GM12878 (cell line): ENCODE data around the gene TNFAIP1. TPM values are rescaled to one million over a fixed set of nuclear protein-coding genes. Genes with fewer than 3 reads are reported as not detected.

Experiments
- ATAC-seq: fragments of 200-7000 bp; cut with Tn5 transposase; 3 replicates; pipeline ENCODE4 v1.9.1; 2020; ENCODE audit warnings: mild to moderate bottlenecking, moderate library complexity
- BruUV-seq: library from RNA; stranded (reverse); fragments of 400-500 nt; replicated peaks from 2 replicates; lab custom pipeline; 2021; lab: Mats Ljungman, UMichigan
- CTCF ChIA-PET: fragments of 300-600 bp; sonication (Branson Sonifier 250); formaldehyde crosslinking; extraction: SDS; loops from one replicate; lab custom pipeline; 2021; ENCODE audit warnings: inconsistent platforms; lab: Yijun Ruan, JAX
- POLR2A ChIA-PET: fragments of 350-600 bp; formaldehyde crosslinking; extraction: SDS; loops from one replicate; lab custom pipeline; 2021; ENCODE audit warnings: inconsistent platforms; lab: Charles Lee
- RAD21 ChIA-PET: fragments of 300-600 bp; sonication (Branson Sonifier 250); formaldehyde crosslinking; loops from one replicate; lab custom pipeline; 2023; ENCODE audit warnings: antibody characterized with exemption; ENCODE audit not compliant: unreplicated experiment; lab: Charles Lee
- SMC1A ChIA-PET: fragments of 300-600 bp; sonication (Branson Sonifier 250); formaldehyde crosslinking; loops from one replicate; lab custom pipeline; 2023; ENCODE audit not compliant: unreplicated experiment, uncharacterized antibody; lab: Charles Lee
- DNase-seq: peaks from one replicate; pipeline ENCODE4 v3.0.0-alpha.2; 2011; ENCODE audit warnings: low read depth, low spot score
- FAIRE-seq: peaks from 3 replicates; lab custom pipeline; 2011; peaks lifted over from hg19 to GRCh38; lab: Jason Lieb, UNC
- H2AFZ ChIP-seq: 2 replicates; pipeline ENCODE4 v1.6.0; 2011; ENCODE audit warnings: low read depth, low read length, control low read depth; ENCODE audit not compliant: control insufficient read depth
- H3K27ac ChIP-seq: 2 replicates; pipeline ENCODE4 v1.5.1; 2011; ENCODE audit warnings: control low read depth; ENCODE audit not compliant: control insufficient read depth, insufficient read depth
- H3K27me3 ChIP-seq, 2 experiments: replicated peaks in 1 of 2; 2 replicates each; pipeline versions ENCODE4 v1.6.0 to v1.6.1; 2011; ENCODE audit warnings: low read length in 1 of 2; ENCODE audit not compliant: control insufficient read depth in 2 of 2, insufficient read depth in 2 of 2
- H3K36me3 ChIP-seq, 2 experiments: 2 replicates each; pipeline ENCODE4 v1.5.1; 2011; ENCODE audit warnings: low read length in 1 of 2; ENCODE audit not compliant: control insufficient read depth in 2 of 2, insufficient read depth in 2 of 2
- H3K4me1 ChIP-seq: 2 replicates; pipeline ENCODE4 v1.6.1; 2011; ENCODE audit warnings: mild to moderate bottlenecking, low read length, moderate library complexity, mixed read lengths; ENCODE audit not compliant: control insufficient read depth, insufficient read depth
- H3K4me2 ChIP-seq: 2 replicates; pipeline ENCODE4 v1.6.0; 2011; ENCODE audit warnings: control low read depth; ENCODE audit not compliant: control insufficient read depth, insufficient read depth
- H3K4me3 ChIP-seq: fragments of 200-600 bp; sonication (generic); 2 replicates; pipeline ENCODE4 v1.5.1; 2016
- H3K79me2 ChIP-seq: 2 replicates; pipeline ENCODE4 v1.6.0; 2011; ENCODE audit warnings: low read length; ENCODE audit not compliant: control insufficient read depth, insufficient read depth
- H3K9ac ChIP-seq: 2 replicates; pipeline ENCODE4 v1.8.0; 2011; ENCODE audit warnings: low read length, control low read depth, mixed read lengths; ENCODE audit not compliant: control insufficient read depth, insufficient read depth
- H3K9me3 ChIP-seq: replicated peaks from 3 replicates; pipeline ENCODE4 v1.5.1; 2011; ENCODE audit warnings: mild to moderate bottlenecking, low read length; ENCODE audit not compliant: control insufficient read depth, insufficient read depth
- H4K20me1 ChIP-seq: 2 replicates; pipeline ENCODE4 v1.6.0; 2011; ENCODE audit not compliant: control insufficient read depth, insufficient read depth
- CEBPB ChIP-seq, 2 experiments: fragments of 150-350 bp in 1 of 2; IDR thresholded peaks; 2 replicates each; pipeline ENCODE4 v1.6.1; 2012 to 2014; ENCODE audit warnings: low read depth in 2 of 2, low read length in 2 of 2, borderline replicate concordance in 1 of 2, inconsistent platforms in 1 of 2
- CHD2 ChIP-seq: IDR thresholded peaks from 2 replicates; pipeline ENCODE4 v1.6.1; 2011; ENCODE audit warnings: low read depth, low read length, improper control_type of control experiment, borderline replicate concordance
- IKZF2 ChIP-seq, 2 experiments: fragments of 450-650 bp; IDR thresholded peaks; 2 replicates each; pipeline ENCODE4 v1.6.1; 2017; ENCODE audit warnings: mild to moderate bottlenecking in 2 of 2, moderate library complexity in 2 of 2
- KAT2A ChIP-seq: conservative IDR thresholded peaks from 2 replicates; pipeline ENCODE4 v1.6.1; 2011; ENCODE audit warnings: low read depth, low read length; ENCODE audit not compliant: control insufficient read depth
- MTA3 ChIP-seq: IDR thresholded peaks from 2 replicates; pipeline ENCODE4 v1.6.1; 2012; ENCODE audit warnings: low read length, inconsistent platforms, borderline replicate concordance
- NFIC ChIP-seq: IDR thresholded peaks from 2 replicates; pipeline ENCODE4 v1.6.1; 2012; ENCODE audit warnings: low read depth, mild to moderate bottlenecking, inconsistent platforms, low read length, moderate library complexity
- NKRF ChIP-seq: fragments of 450-650 bp; conservative IDR thresholded peaks from 2 replicates; pipeline ENCODE4 v1.6.1; 2017; ENCODE audit warnings: mild to moderate bottlenecking, moderate library complexity
- NRF1 ChIP-seq: conservative IDR thresholded peaks from 2 replicates; pipeline ENCODE4 v1.6.1; 2011; ENCODE audit warnings: mild to moderate bottlenecking, low read depth, low read length, improper control_type of control experiment
- POLR2AphosphoS2 ChIP-seq: IDR thresholded peaks from 2 replicates; pipeline ENCODE4 v1.6.1; 2011; ENCODE audit warnings: low read depth, mild to moderate bottlenecking, low read length, improper control_type of control experiment, moderate library complexity
- RB1 ChIP-seq: fragments of 450-650 bp; formaldehyde crosslinking; IDR thresholded peaks from 2 replicates; pipeline ENCODE4 v1.6.1; 2017; ENCODE audit warnings: mild to moderate bottlenecking, borderline replicate concordance
- RFX5 ChIP-seq: IDR thresholded peaks from 2 replicates; pipeline ENCODE4 v1.6.1; 2011; ENCODE audit warnings: low read depth, low read length, improper control_type of control experiment
- RUNX3 ChIP-seq: IDR thresholded peaks from 2 replicates; pipeline ENCODE4 v1.6.1; 2012; ENCODE audit warnings: low read length, inconsistent platforms
- SIX5 ChIP-seq: IDR thresholded peaks from 2 replicates; pipeline ENCODE4 v1.6.1; 2011; ENCODE audit warnings: mild to moderate bottlenecking, low read depth, low read length, moderate library complexity; ENCODE audit not compliant: severe bottlenecking
- YBX1 ChIP-seq: fragments of 450-650 bp; IDR thresholded peaks from 2 replicates; pipeline ENCODE4 v1.6.1; 2016; ENCODE audit warnings: antibody characterized with exemption
- ZBTB4 ChIP-seq: fragments of 450-650 bp; formaldehyde crosslinking; IDR thresholded peaks from 2 replicates; pipeline ENCODE4 v1.4.0; 2022; ENCODE audit warnings: mild to moderate bottlenecking, moderate library complexity
- WGBS: methylation state at CpG from one replicate; pipeline ENCODE4 v1.1.6; 2016; ENCODE audit warnings: low lambda C conversion rate; ENCODE audit not compliant: insufficient replicate concordance, insufficient coverage; ENCODE audit errors: missing lambda C conversion rate; 5-methylcytosine and 5-hydroxymethylcytosine counted together
- in situ Hi-C: fragments of 300-500 bp; cut with MboI; formaldehyde crosslinking; loops from 9 replicates; pipeline ENCODE4 v1.14.3; 2018; ENCODE audit warnings: mixed read lengths
- intact Hi-C: fragments of 100-400 bp; cut with micrococcal nuclease; formaldehyde crosslinking; loops from one replicate; pipeline ENCODE4 v1.14.2; 2022; ENCODE audit not compliant: unreplicated experiment
- polyA plus RNA-seq, 11 experiments: library from polyadenylated mRNA; depleted of rRNA in 4 of 11; unstranded in 6 of 11; stranded (reverse) in 5 of 11; fragments of >200 nt; fragmentation: Nextera tagmentation in 4 of 11; fragmentation: Illumina TruSeq in 1 of 11; extraction: Ambion mirVana in 4 of 11; extraction: Trizol in 1 of 11; gene quantifications; 1 replicate in 1 of 11; 2 replicates in 10 of 11; pipeline versions ENCODE4 v1.2.1 to v1.2.3, GENCODE V29; 2011 to 2016; ENCODE audit warnings: inconsistent platforms in 2 of 11, missing spikeins in 2 of 11, low read depth in 1 of 11
- total RNA-seq, 4 experiments: library from RNA; depleted of rRNA in 3 of 4; stranded (reverse); fragments of >200 nt in 3 of 4; fragmentation: Illumina TruSeq in 1 of 4; extraction: Trizol in 1 of 4; gene quantifications; 2 replicates each; pipeline versions ENCODE4 v1.2.1 to v1.2.3, GENCODE V29; 2013 to 2021

TNFAIP1 gene
- total and polyA plus RNA-seq, 10 of the 15 experiments (the other 5 are each of a cell fraction or from before 2014, with no cell fraction given), result 1.8 to 16.9 (median 11.7) TPM

- DNase-seq (no peak), ATAC-seq (no peak), FAIRE-seq (no peak)
- no peaks in the 10 kb centered on the region for H3K9me3 ChIP-seq
- no TSS peak for BruUV-seq
- no peak overlapping the region for H3K4me3 ChIP-seq
- SMC1A ChIA-PET, result interaction anchor here (0.5 to 1.4 kb wide), 3 partner anchors 18 to 140 kb away, joined by 3 to 4 read pairs (median 3); no protein-coding TSS in a partner anchor
- WGBS, result 78% methylated on average over 2 of the region's 2 CpGs
- no peaks in the 10 kb centered on the region for H4K20me1 ChIP-seq
- H3K27ac ChIP-seq, result no peak overlapping the region
- CTCF ChIA-PET, result interaction anchor here (1.7 kb wide), 1 partner anchor 25 kb away, joined by 5 read pairs; no protein-coding TSS in a partner anchor
- POLR2A ChIA-PET, result interaction anchor here (0.7 kb wide), 1 partner anchor 318 kb away, joined by 4 read pairs; no protein-coding TSS in a partner anchor
- TF ChIP-seq ZBTB4 (CRISPR knock-in tag) (no peak), NFIC (no peak), NRF1 (no peak), KAT2A (no peak), SIX5 (no peak), RFX5 (no peak), MTA3 (no peak), CEBPB (IDR thresholded peaks at IDR 0.05; ENCODE audit: borderline replicate concordance in 1 of 2, low read depth in 2 of 2, low read length in 2 of 2) (no peak), NKRF (no peak), RUNX3 (no peak), POLR2AphosphoS2 (no peak), CHD2 (no peak), IKZF2 (IDR thresholded peaks at IDR 0.05) (no peak), RB1 (no peak), YBX1 (no peak)
- peaks cover 0 to 15% of the 10 kb centered on the region in 2 experiments; a peak in 3 of 4 replicates for H3K36me3 ChIP-seq
- intact Hi-C loops, result no loop called here
- H3K79me2 ChIP-seq, result no peaks in the 10 kb centered on the region
- no peak overlapping the region for H3K4me2 ChIP-seq
- in situ Hi-C loops, result no loop called here
- H3K9ac ChIP-seq, result no peak overlapping the region
- H2AFZ ChIP-seq, result no peak overlapping the region
- RAD21 ChIA-PET, result interaction anchor here (0.6 kb wide), 1 partner anchor 129 kb away, joined by 4 read pairs; no protein-coding TSS in a partner anchor
- no peaks in the 10 kb centered on the region for H3K4me1 ChIP-seq
- H3K27me3 ChIP-seq, result no peaks in the 10 kb centered on the region
Observed at GRCh38 chr17:28391401-28391800, 55.8 kb downstream of the TNFAIP1 start.
